Measurements from ENCODE around the gene TUBGCP3. TPM values are rescaled to one million over a fixed set of nuclear protein-coding genes. Genes with fewer than 3 reads are reported as not detected.

TUBGCP3 gene
- total RNA-seq, 2 donors from 2014 or later = 26.7 to 30.0 TPM

GRCh38 chr13:112510987-112511685 is 76.8 kb downstream of the TUBGCP3 start:
- H3K27me3 ChIP-seq = no peaks in the 10 kb centered on the region
- H3K27ac ChIP-seq = no peak overlapping the region
- H3K4me3 ChIP-seq = no peak overlapping the region
- ATAC-seq (no peak), DNase-seq (no peak)
- no peaks in the 10 kb centered on the region for H3K9me3 ChIP-seq
- H3K36me3 ChIP-seq (replicated peaks in 1 of 2; ENCODE audit: insufficient read depth in 1 of 2, low read depth in 2 of 2) = peaks cover 0 to 11% of the 10 kb centered on the region in 2 donors
- TF ChIP-seq CTCF (IDR thresholded peaks at IDR 0.05) (no peak), POLR2A (IDR thresholded peaks at IDR 0.05) (no peak)
- WGBS, 2 donors = 86 to 91% methylated on average over 10 of the region's 10 CpGs
- H3K4me1 ChIP-seq = no peaks in the 10 kb centered on the region
- intact Hi-C loops (cut with DNase I) = no loop called here

GRCh38 chr13:112510002-112510780 is 77.8 kb downstream of the TUBGCP3 start:
- Histone ChIP-seq H3K4me1 (no peaks in the 10 kb centered on the region), H3K9me3 (no peaks in the 10 kb centered on the region), H3K36me3 (replicated peaks in 1 of 2; ENCODE audit: insufficient read depth in 1 of 2, low read depth in 2 of 2) (peaks cover 0 to 12% of the 10 kb centered on the region in 2 donors), H3K4me3 (no peak overlapping the region), H3K27me3 (no peaks in the 10 kb centered on the region), H3K27ac (no peak overlapping the region)
- ATAC-seq (peak; percentile 72), DNase-seq (peak in 3 of 4 donors; percentile 41 to 46 (median 46))
- no peak for TF ChIP-seq POLR2A (IDR thresholded peaks at IDR 0.05)
- TF ChIP-seq CTCF (IDR thresholded peaks at IDR 0.05) = peak in 6 of 7 experiments; percentile 21 to 57 (median 44)
- intact Hi-C loops (cut with DNase I) = no loop called here
- WGBS, 2 donors = 47 to 61% methylated on average over 15 of the region's 15 CpGs

- intact Hi-C loops (cut with DNase I) = no loop called here
- 65 to 71% methylated on average over 6 of the region's 6 CpGs for WGBS, 2 donors
- ATAC-seq (no peak), DNase-seq (no peak)
- no peaks in the 10 kb centered on the region for H3K4me1 ChIP-seq
- H3K27me3 ChIP-seq = no peaks in the 10 kb centered on the region
- TF ChIP-seq CTCF (IDR thresholded peaks at IDR 0.05) (no peak), POLR2A (IDR thresholded peaks at IDR 0.05) (no peak)
- no peak overlapping the region for H3K27ac ChIP-seq
- peaks cover 0 to 11% of the 10 kb centered on the region in 2 donors for H3K36me3 ChIP-seq (replicated peaks in 1 of 2; ENCODE audit: insufficient read depth in 1 of 2, low read depth in 2 of 2)
- H3K4me3 ChIP-seq = no peak overlapping the region
- no peaks in the 10 kb centered on the region for H3K9me3 ChIP-seq
Observed at GRCh38 chr13:112509190-112509589, 78.8 kb downstream of the TUBGCP3 start.

- intact Hi-C loops (cut with DNase I) = no loop called here
- 95 to 99% methylated on average over 8 of the region's 8 CpGs for WGBS, 2 donors
Observed at GRCh38 chr13:112506046-112506445, 81.9 kb downstream of the TUBGCP3 start.

More at GRCh38 chr13:112506046-112506445, 81.9 kb downstream of the TUBGCP3 start:
- no peak overlapping the region for H3K27ac ChIP-seq
- no peaks in the 10 kb centered on the region for H3K4me1 ChIP-seq
- no peak for DNase-seq
- no peaks in the 10 kb centered on the region for H3K9me3 ChIP-seq
- no peak overlapping the region for H3K4me3 ChIP-seq
- no peaks in the 10 kb centered on the region for H3K27me3 ChIP-seq
- H3K36me3 ChIP-seq (replicated peaks in 1 of 2; ENCODE audit: insufficient read depth in 1 of 2, low read depth in 2 of 2) = peaks cover 0 to 23% of the 10 kb centered on the region in 2 donors
- ATAC-seq = no peak
- TF ChIP-seq CTCF (IDR thresholded peaks at IDR 0.05) (no peak), POLR2A (IDR thresholded peaks at IDR 0.05) (no peak)
